ENCODE data around the gene KIAA1549. TPM values are rescaled to one million over a fixed set of nuclear protein-coding genes. Genes with fewer than 3 reads are reported as not detected.
"Not testable (repeated sequence)": the region's sequence is repeated elsewhere in the genome, so short reads cannot be mapped to it uniquely, and the experiment has no call there.

KIAA1549 gene
- total RNA-seq (1.9 TPM), polyA plus RNA-seq (0.48 TPM)
- long read RNA-seq, donor 1: 0 reads
- long read RNA-seq, donor 2: 0 reads
- long read RNA-seq, donor 3: 0 reads
- long read RNA-seq, donor 4: 0 reads
- long read RNA-seq, donor 5: 0 reads
- long read RNA-seq, donor 6: 0 reads
- long read RNA-seq, donor 7: 0 reads
- long read RNA-seq, donor 8: 0 reads
- long read RNA-seq, donor 9: 0 reads
- long read RNA-seq, donor 10: 0 reads

DNA sequence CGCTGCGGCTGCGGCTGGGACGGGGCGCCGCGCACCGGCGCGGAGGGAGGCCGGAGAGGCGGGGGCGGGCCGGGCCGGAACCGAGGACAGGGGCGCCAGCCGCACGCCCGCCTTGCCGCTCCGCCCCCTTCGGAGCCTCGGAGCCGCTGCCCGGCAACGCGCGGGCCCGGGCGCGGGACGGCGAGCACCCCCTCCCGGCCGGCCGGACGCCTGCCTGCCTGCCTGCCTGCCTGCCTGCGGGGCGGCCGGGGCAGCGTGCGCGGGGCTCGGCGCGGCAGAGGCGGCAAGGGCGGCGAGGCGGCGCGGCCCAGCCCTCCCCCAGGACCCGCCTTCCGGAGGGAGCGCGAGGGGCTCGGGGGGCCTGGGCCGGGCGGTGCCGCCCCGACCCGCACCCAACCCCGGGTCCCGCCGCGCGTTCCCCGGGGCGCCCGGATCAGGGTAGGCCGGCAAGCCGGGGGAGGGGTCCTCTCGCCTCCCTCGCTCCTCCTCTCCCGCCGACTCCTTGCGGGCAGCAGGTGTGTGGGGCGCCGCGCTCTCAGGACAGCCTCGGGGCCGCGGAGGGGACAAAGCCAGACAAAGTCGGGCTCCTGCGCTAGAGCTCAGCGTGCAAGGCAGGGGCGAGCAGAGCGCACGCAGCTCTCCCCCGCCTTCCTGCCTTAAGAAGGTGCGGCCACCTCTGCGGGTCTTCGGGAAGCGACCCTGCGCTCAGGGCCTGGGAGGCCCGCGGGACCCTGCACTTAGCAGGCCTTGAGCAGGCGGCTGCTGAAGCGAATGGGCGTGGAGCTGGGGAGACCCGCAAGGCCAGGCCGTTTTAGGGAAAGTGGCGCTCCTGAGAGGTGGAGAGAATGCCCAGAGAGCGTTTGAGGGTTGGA, at the start of gene KIAA1549:
Gene KIAA1549, minus strand, starts transcription at position 58 of the 872 bp plus-strand sequence. CDS start 120 bp downstream, outside the sequence.
- Histone ChIP-seq H3K4me1 (ENCODE audit: control insufficient read depth in 2 of 2, insufficient read depth in 2 of 2, low read length in 2 of 2) (peaks cover 0 to 11% of the 10 kb centered on the region in 2 donors), H3K27me3 (ENCODE audit: control insufficient read depth in 2 of 2, insufficient read depth in 1 of 2, low read length in 1 of 2) (peaks cover 38 to 54% of the 10 kb centered on the region in 2 donors), H3K36me3 (ENCODE audit: control insufficient read depth in 2 of 2, insufficient read depth in 2 of 2, low read length in 1 of 2) (no peaks in the 10 kb centered on the region), H3K4me3 (ENCODE audit: low read length in 2 of 2) (peak within 1 kb of the TSS; percentile 52 to 78), H3K9me3 (ENCODE audit: control insufficient read depth in 2 of 2, insufficient read depth in 1 of 2, low read length in 1 of 2) (peaks cover 0 to 3% of the 10 kb centered on the region in 2 donors), H3K27ac (ENCODE audit: low read depth in 1 of 2, low read length in 1 of 2) (peak within 1 kb of the TSS in 1 of 2 donors; percentile 11)
- 2% methylated on average over 105 of the region's 105 CpGs for WGBS
- peak in 3 of 9 donors; percentile 25 to 45 (median 35) for DNase-seq (ENCODE audit: low read depth in 6 of 9, low spot score in 9 of 9)

- peaks cover 14 to 66% of the 10 kb centered on the region in 2 donors for H3K36me3 ChIP-seq (ENCODE audit: control insufficient read depth in 2 of 2, insufficient read depth in 2 of 2, low read length in 1 of 2)
Measured at GRCh38 chr7:139029353-139029752, 48.2 kb upstream of the KIAA1549 start.

GRCh38 chr7:139026551-139026950, 45.4 kb upstream of the KIAA1549 start:
- Histone ChIP-seq H3K4me1 (ENCODE audit: control insufficient read depth in 2 of 2, insufficient read depth in 2 of 2, low read length in 2 of 2) (no peaks in the 10 kb centered on the region), H3K4me3 (ENCODE audit: low read length in 2 of 2) (no peak overlapping the region), H3K27ac (ENCODE audit: low read depth in 1 of 2, low read length in 1 of 2) (no peak overlapping the region), H3K36me3 (ENCODE audit: control insufficient read depth in 2 of 2, insufficient read depth in 2 of 2, low read length in 1 of 2) (peaks cover 14 to 59% of the 10 kb centered on the region in 2 donors), H3K27me3 (ENCODE audit: control insufficient read depth in 2 of 2, insufficient read depth in 1 of 2, low read length in 1 of 2) (no peaks in the 10 kb centered on the region), H3K9me3 (ENCODE audit: control insufficient read depth in 2 of 2, insufficient read depth in 1 of 2, low read length in 1 of 2) (no peaks in the 10 kb centered on the region)
- no peak for DNase-seq (ENCODE audit: low read depth in 6 of 9, low spot score in 9 of 9)
- 96% methylated on average over 6 of the region's 6 CpGs for WGBS

More at GRCh38 chr7:139029353-139029752, 48.2 kb upstream of the KIAA1549 start:
- H3K27me3 ChIP-seq (ENCODE audit: control insufficient read depth in 2 of 2, insufficient read depth in 1 of 2, low read length in 1 of 2): no peaks in the 10 kb centered on the region
- H3K27ac ChIP-seq (ENCODE audit: low read depth in 1 of 2, low read length in 1 of 2): no peak overlapping the region
- no peak overlapping the region for H3K4me3 ChIP-seq (ENCODE audit: low read length in 2 of 2)
- DNase-seq (ENCODE audit: low read depth in 6 of 9, low spot score in 9 of 9): no peak
- H3K9me3 ChIP-seq (ENCODE audit: control insufficient read depth in 2 of 2, insufficient read depth in 1 of 2, low read length in 1 of 2): no peaks in the 10 kb centered on the region
- WGBS: 95% methylated on average over 3 of the region's 3 CpGs
- H3K4me1 ChIP-seq (ENCODE audit: control insufficient read depth in 2 of 2, insufficient read depth in 2 of 2, low read length in 2 of 2): peaks cover 5 to 8% of the 10 kb centered on the region in 2 donors

GRCh38 chr7:139025861-139026260, 44.7 kb upstream of the KIAA1549 start:
- H3K36me3 ChIP-seq (ENCODE audit: control insufficient read depth in 2 of 2, insufficient read depth in 2 of 2, low read length in 1 of 2): peaks cover 14 to 59% of the 10 kb centered on the region in 2 donors
- H3K4me1 ChIP-seq (ENCODE audit: control insufficient read depth in 2 of 2, insufficient read depth in 2 of 2, low read length in 2 of 2); H3K4me3 ChIP-seq (ENCODE audit: low read length in 2 of 2); H3K27me3 ChIP-seq (ENCODE audit: control insufficient read depth in 2 of 2, insufficient read depth in 1 of 2, low read length in 1 of 2); H3K27ac ChIP-seq (ENCODE audit: low read depth in 1 of 2, low read length in 1 of 2); DNase-seq (ENCODE audit: low read depth in 6 of 9, low spot score in 9 of 9); H3K9me3 ChIP-seq (ENCODE audit: control insufficient read depth in 2 of 2, insufficient read depth in 1 of 2, low read length in 1 of 2): not testable (repeated sequence)
- 97% methylated on average over 5 of the region's 5 CpGs for WGBS

GRCh38 chr7:139023076-139023475, 41.9 kb upstream of the KIAA1549 start:
- WGBS: 94% methylated on average over 5 of the region's 5 CpGs
- H3K36me3 ChIP-seq (ENCODE audit: control insufficient read depth in 2 of 2, insufficient read depth in 2 of 2, low read length in 1 of 2): peaks cover 3 to 37% of the 10 kb centered on the region in 2 donors
- H3K4me3 ChIP-seq (ENCODE audit: low read length in 2 of 2): no peak overlapping the region

DNA sequence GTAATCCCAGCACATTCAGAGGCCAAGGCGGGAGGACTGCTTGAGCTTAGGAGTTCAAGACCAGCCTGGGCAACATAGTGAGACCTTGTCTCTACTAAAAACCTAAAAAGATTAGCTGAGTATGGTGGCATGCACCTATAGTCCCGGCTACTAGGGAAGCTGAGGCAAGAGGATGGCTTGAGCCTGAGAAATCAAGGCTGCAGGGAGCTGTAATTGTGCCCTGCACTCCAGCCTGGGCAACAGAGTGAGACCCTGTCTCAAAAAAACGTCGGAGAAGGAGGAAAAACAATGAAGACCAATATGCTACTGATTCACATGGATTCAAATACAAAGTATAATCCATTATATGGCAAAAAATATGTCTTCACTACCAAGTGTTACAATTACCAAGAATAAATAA, 41.1 kb upstream of the KIAA1549 start:
- Histone ChIP-seq H3K27ac (ENCODE audit: low read depth in 1 of 2, low read length in 1 of 2) (no peak overlapping the region), H3K27me3 (ENCODE audit: control insufficient read depth in 2 of 2, insufficient read depth in 1 of 2, low read length in 1 of 2) (no peaks in the 10 kb centered on the region), H3K4me3 (ENCODE audit: low read length in 2 of 2) (no peak overlapping the region), H3K4me1 (ENCODE audit: control insufficient read depth in 2 of 2, insufficient read depth in 2 of 2, low read length in 2 of 2) (no peaks in the 10 kb centered on the region), H3K9me3 (ENCODE audit: control insufficient read depth in 2 of 2, insufficient read depth in 1 of 2, low read length in 1 of 2) (no peaks in the 10 kb centered on the region), H3K36me3 (ENCODE audit: control insufficient read depth in 2 of 2, insufficient read depth in 2 of 2, low read length in 1 of 2) (peaks cover 3 to 32% of the 10 kb centered on the region in 2 donors)
- DNase-seq (ENCODE audit: low read depth in 6 of 9, low spot score in 9 of 9): no peak
- 68% methylated on average over 4 of the region's 4 CpGs for WGBS

More at GRCh38 chr7:139023076-139023475, 41.9 kb upstream of the KIAA1549 start:
- H3K4me1 ChIP-seq (ENCODE audit: control insufficient read depth in 2 of 2, insufficient read depth in 2 of 2, low read length in 2 of 2): no peaks in the 10 kb centered on the region
- no peaks in the 10 kb centered on the region for H3K9me3 ChIP-seq (ENCODE audit: control insufficient read depth in 2 of 2, insufficient read depth in 1 of 2, low read length in 1 of 2)
- no peaks in the 10 kb centered on the region for H3K27me3 ChIP-seq (ENCODE audit: control insufficient read depth in 2 of 2, insufficient read depth in 1 of 2, low read length in 1 of 2)
- no peak overlapping the region for H3K27ac ChIP-seq (ENCODE audit: low read depth in 1 of 2, low read length in 1 of 2)
- DNase-seq (ENCODE audit: low read depth in 6 of 9, low spot score in 9 of 9): no peak

GRCh38 chr7:139018910-139019309, 37.7 kb upstream of the KIAA1549 start:
- WGBS: 96% methylated on average over 3 of the region's 3 CpGs
- Histone ChIP-seq H3K36me3 (ENCODE audit: control insufficient read depth in 2 of 2, insufficient read depth in 2 of 2, low read length in 1 of 2) (peaks cover 0 to 10% of the 10 kb centered on the region in 2 donors), H3K27ac (ENCODE audit: low read depth in 1 of 2, low read length in 1 of 2) (no peak overlapping the region), H3K4me1 (ENCODE audit: control insufficient read depth in 2 of 2, insufficient read depth in 2 of 2, low read length in 2 of 2) (no peaks in the 10 kb centered on the region), H3K4me3 (ENCODE audit: low read length in 2 of 2) (no peak overlapping the region), H3K9me3 (ENCODE audit: control insufficient read depth in 2 of 2, insufficient read depth in 1 of 2, low read length in 1 of 2) (no peaks in the 10 kb centered on the region), H3K27me3 (ENCODE audit: control insufficient read depth in 2 of 2, insufficient read depth in 1 of 2, low read length in 1 of 2) (no peaks in the 10 kb centered on the region)
- no peak for DNase-seq (ENCODE audit: low read depth in 6 of 9, low spot score in 9 of 9)

DNA sequence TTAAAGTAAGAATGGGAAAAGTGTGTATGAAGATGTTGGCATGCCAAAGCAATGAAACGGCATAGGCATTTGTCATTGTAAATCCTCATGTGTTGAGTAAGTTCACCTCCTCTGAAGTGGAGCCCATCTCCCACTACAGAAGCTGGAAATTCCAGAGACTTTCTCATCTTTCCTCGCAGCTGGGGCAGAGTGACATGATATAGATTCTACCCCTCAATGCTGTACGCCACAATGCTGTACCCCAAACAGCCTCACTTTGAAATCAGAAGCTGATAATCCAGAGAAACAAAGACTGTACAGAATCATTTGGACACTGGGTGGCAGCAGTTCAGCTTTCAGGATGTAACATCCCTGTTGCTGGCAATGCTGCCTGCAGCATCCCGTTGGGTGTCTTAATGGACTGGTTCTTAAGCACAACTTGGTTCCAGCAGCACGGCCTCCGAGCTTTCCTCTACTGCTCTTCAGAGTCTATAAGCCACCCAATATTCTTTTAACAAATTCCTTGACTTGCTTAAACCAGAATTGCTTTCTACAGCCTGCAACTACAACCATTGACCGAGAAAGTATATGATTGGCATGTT, 35.8 kb upstream of the KIAA1549 start:
- Histone ChIP-seq H3K27me3 (ENCODE audit: control insufficient read depth in 2 of 2, insufficient read depth in 1 of 2, low read length in 1 of 2) (no peaks in the 10 kb centered on the region), H3K9me3 (ENCODE audit: control insufficient read depth in 2 of 2, insufficient read depth in 1 of 2, low read length in 1 of 2) (no peaks in the 10 kb centered on the region), H3K27ac (ENCODE audit: low read depth in 1 of 2, low read length in 1 of 2) (no peak overlapping the region), H3K4me3 (ENCODE audit: low read length in 2 of 2) (no peak overlapping the region), H3K4me1 (ENCODE audit: control insufficient read depth in 2 of 2, insufficient read depth in 2 of 2, low read length in 2 of 2) (no peaks in the 10 kb centered on the region), H3K36me3 (ENCODE audit: control insufficient read depth in 2 of 2, insufficient read depth in 2 of 2, low read length in 1 of 2) (peaks cover 0 to 5% of the 10 kb centered on the region in 2 donors)
- peak in 6 of 9 donors; percentile 47 to 79 (median 54) for DNase-seq (ENCODE audit: low read depth in 6 of 9, low spot score in 9 of 9)
- WGBS: 44% methylated on average over 7 of the region's 7 CpGs

DNA sequence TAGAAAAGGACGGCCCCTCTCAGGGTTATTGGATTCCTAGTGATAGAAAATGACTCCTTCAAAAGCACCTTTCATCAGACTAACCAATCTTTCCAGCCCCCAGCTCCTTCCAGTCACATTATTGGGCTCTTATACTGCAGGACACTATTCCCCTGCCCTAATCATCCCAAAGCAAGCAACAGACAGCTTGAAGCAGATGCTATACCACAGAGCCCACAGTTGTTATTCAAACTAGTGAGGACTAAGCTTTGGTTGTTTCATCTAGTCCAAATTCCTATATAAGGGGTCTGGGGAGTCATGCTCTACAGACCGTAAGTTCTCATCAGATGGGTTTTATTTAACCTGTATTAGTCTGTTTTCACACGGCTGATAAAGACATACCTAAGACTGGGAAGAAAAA, 30.2 kb upstream of the KIAA1549 start:
- Histone ChIP-seq H3K4me1 (ENCODE audit: control insufficient read depth in 2 of 2, insufficient read depth in 2 of 2, low read length in 2 of 2) (no peaks in the 10 kb centered on the region), H3K27ac (ENCODE audit: low read depth in 1 of 2, low read length in 1 of 2) (no peak overlapping the region), H3K4me3 (ENCODE audit: low read length in 2 of 2) (no peak overlapping the region), H3K36me3 (ENCODE audit: control insufficient read depth in 2 of 2, insufficient read depth in 2 of 2, low read length in 1 of 2) (no peaks in the 10 kb centered on the region), H3K9me3 (ENCODE audit: control insufficient read depth in 2 of 2, insufficient read depth in 1 of 2, low read length in 1 of 2) (peaks cover 0 to 2% of the 10 kb centered on the region in 2 donors), H3K27me3 (ENCODE audit: control insufficient read depth in 2 of 2, insufficient read depth in 1 of 2, low read length in 1 of 2) (no peaks in the 10 kb centered on the region)
- 96% methylated on average over 3 of the region's 3 CpGs for WGBS
- DNase-seq (ENCODE audit: low read depth in 6 of 9, low spot score in 9 of 9): no peak

All from thymus (tissue), 14 donors.